Measurements from ENCODE around the gene MAST2.

DNA sequence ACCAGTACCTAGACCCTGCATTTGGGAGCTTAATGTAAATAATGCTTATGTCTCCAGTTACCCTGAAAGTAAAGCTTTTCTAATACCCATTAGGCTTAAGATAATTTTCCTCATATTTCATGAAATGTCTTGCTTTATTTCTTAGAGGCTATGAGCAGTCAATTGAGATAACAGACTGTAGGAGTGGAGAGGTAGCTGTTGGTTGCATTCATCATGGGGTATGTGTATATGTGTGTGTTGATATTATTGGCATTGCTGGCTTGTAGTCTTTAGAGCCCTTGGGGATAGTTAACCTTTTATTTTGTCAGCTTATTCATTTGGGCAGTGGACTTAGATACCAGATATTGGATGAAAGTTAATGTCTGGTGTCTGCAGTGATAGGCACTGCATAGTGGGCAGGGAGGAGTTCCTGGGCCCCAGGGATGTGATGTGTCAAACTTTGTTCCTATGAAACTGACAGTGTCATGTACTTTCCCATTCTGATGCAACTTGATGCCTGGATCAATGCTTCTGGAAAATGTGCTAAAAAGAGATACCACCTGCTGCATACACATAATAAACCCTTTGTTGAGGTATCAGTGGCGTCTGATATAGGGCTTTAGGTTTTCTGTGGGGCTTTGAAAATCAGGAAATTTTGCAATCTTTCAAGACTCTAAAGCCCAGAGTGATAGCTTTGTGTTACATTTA, 83.9 kb downstream of the MAST2 start:
- TF ChIP-seq, protein P1, sequence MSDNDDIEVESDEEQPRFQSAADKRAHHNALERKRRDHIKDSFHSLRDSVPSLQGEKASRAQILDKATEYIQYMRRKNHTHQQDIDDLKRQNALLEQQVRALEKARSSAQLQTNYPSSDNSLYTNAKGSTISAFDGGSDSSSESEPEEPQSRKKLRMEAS (IDR thresholded peaks at IDR 0.05), result no peak
- TF ChIP-seq, protein P2, sequence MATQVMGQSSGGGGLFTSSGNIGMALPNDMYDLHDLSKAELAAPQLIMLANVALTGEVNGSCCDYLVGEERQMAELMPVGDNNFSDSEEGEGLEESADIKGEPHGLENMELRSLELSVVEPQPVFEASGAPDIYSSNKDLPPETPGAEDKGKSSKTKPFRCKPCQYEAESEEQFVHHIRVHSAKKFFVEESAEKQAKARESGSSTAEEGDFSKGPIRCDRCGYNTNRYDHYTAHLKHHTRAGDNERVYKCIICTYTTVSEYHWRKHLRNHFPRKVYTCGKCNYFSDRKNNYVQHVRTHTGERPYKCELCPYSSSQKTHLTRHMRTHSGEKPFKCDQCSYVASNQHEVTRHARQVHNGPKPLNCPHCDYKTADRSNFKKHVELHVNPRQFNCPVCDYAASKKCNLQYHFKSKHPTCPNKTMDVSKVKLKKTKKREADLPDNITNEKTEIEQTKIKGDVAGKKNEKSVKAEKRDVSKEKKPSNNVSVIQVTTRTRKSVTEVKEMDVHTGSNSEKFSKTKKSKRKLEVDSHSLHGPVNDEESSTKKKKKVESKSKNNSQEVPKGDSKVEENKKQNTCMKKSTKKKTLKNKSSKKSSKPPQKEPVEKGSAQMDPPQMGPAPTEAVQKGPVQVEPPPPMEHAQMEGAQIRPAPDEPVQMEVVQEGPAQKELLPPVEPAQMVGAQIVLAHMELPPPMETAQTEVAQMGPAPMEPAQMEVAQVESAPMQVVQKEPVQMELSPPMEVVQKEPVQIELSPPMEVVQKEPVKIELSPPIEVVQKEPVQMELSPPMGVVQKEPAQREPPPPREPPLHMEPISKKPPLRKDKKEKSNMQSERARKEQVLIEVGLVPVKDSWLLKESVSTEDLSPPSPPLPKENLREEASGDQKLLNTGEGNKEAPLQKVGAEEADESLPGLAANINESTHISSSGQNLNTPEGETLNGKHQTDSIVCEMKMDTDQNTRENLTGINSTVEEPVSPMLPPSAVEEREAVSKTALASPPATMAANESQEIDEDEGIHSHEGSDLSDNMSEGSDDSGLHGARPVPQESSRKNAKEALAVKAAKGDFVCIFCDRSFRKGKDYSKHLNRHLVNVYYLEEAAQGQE (IDR thresholded peaks at IDR 0.05; ENCODE audit: borderline replicate concordance in 1 of 2, low read depth in 1 of 2, low read length in 2 of 2), result no peak
- TF ChIP-seq ZNF558 (CRISPR knock-in tag; IDR thresholded peaks at IDR 0.05; ENCODE audit: borderline replicate concordance) (no peak), RXRA (CRISPR knock-in tag; IDR thresholded peaks at IDR 0.05) (no peak)

Measured in HepG2 (cell line).